Measurements from ENCODE around the gene RASGEF1B. TPM values are rescaled to one million over a fixed set of nuclear protein-coding genes. Genes with fewer than 3 reads are reported as not detected.

RASGEF1B gene
- total and polyA plus RNA-seq, 2 of the 13 experiments (the other 11 are each of a cell fraction or from before 2014, with no cell fraction given): 0.04 TPM

GRCh38 chr4:81516241-81516640, 44.5 kb upstream of the RASGEF1B start (continued):
- TF ChIP-seq ZNF362 (CRISPR knock-in tag; IDR thresholded peaks at IDR 0.05; ENCODE audit: borderline replicate concordance): no peak

DNA sequence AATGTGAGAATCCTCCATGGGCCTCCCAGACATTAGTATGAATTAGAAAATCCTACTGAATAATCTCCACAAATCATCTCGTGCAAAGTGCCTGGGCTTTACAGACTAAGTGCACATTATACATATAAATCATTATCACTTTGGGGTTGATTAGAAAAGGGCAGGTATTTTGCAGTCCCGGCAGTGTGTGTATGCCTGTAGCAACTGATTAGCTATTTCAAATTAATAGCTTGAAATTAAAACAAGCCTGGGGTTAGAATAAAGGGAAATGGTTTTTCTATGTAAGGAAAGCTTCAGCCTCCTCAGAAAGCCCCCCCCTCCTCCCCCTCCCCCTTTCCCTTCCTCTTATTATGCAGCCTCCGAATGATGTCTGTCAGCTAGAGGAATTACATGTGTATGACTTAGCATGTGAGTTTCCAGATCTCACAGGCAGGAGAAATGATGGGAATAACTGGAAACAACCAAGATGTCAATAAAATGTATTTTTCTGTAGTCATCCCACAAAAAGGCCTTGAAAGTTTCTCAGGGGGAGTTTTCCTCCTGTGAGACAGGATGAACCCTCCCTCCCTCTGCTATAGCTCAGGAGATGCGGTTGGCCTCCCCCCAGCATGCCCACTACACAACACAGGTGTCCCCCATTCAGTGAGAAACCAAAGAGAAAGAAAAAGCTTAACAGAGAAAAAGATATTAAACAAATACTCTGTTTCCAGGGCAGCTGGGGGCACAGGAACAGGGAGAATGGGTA, 41.2 kb upstream of the RASGEF1B start:
- FAIRE-seq (no peak), DNase-seq (ENCODE audit: low spot score) (no peak), ATAC-seq (no peak)
- 0% methylated on average over 4 of the region's 4 CpGs for WGBS (ENCODE audit: low lambda C conversion rate)
- no peaks in the 10 kb centered on the region for H4K20me1 ChIP-seq (ENCODE audit: insufficient read depth, low read length)
- CTCF ChIA-PET (ENCODE audit: low intra/inter-chr PET ratio, low total read pairs): no interaction called here
- no peak overlapping the region for H2AFZ ChIP-seq (ENCODE audit: low read length)
- no TSS peak for BruUV-seq (replicated peaks)
- no peaks in the 10 kb centered on the region for H3K9me3 ChIP-seq (ENCODE audit: low read length)
- POLR2A ChIA-PET: no interaction called here
- no peaks in the 10 kb centered on the region for H3K4me1 ChIP-seq (ENCODE audit: insufficient read depth, low read length)
- H3K36me3 ChIP-seq (replicated peaks in 1 of 2; ENCODE audit: control insufficient read depth in 1 of 2, insufficient read depth in 2 of 2, low read length in 2 of 2): no peaks in the 10 kb centered on the region
- H3K79me2 ChIP-seq (ENCODE audit: insufficient read depth, low read length): no peaks in the 10 kb centered on the region
- no peak overlapping the region for H3K9ac ChIP-seq (ENCODE audit: insufficient read depth, low read depth, low read length)
- H3K4me2 ChIP-seq (ENCODE audit: low read depth, low read length): no peak overlapping the region
- H3K27ac ChIP-seq (ENCODE audit: extremely low read length, insufficient read depth, low read length): no peak overlapping the region
- no peak for TF ChIP-seq PHF8 (CRISPR knock-in tag; IDR thresholded peaks at IDR 0.05)
- no peak for TF ChIP-seq HNRNPL (IDR thresholded peaks at IDR 0.05; ENCODE audit: low read depth, low read length)
- no peak for TF ChIP-seq ZNF75D (CRISPR knock-in tag; IDR thresholded peaks at IDR 0.05; ENCODE audit: borderline replicate concordance)
- no peak for TF ChIP-seq RORA (CRISPR knock-in tag; IDR thresholded peaks at IDR 0.05)
- no peak for TF ChIP-seq CBX2 (IDR thresholded peaks at IDR 0.05; ENCODE audit: low read depth, low read length)
- TF ChIP-seq CBX2 (CRISPR knock-in tag; IDR thresholded peaks at IDR 0.05; ENCODE audit: low read depth): no peak
- TF ChIP-seq, protein P1, sequence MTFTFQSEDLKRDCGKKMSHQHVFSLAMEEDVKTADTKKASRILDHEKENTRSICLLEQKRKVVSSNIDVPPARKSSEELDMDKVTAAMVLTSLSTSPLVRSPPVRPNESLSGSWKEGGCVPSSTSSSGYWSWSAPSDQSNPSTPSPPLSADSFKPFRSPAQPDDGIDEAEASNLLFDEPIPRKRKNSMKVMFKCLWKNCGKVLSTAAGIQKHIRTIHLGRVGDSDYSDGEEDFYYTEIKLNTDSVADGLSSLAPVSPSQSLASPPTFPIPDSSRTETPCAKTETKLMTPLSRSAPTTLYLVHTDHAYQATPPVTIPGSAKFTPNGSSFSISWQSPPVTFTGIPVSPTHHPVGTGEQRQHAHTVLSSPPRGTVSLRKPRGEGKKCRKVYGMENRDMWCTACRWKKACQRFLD (CRISPR knock-in tag; IDR thresholded peaks at IDR 0.05; ENCODE audit: borderline replicate concordance): no peak
- no peak for TF ChIP-seq HNF4A (CRISPR knock-in tag; IDR thresholded peaks at IDR 0.05)
- TF ChIP-seq ZNF468 (CRISPR knock-in tag; IDR thresholded peaks at IDR 0.05): no peak
- no peak for TF ChIP-seq EZH2 (conservative IDR thresholded peaks at IDR 0.05; ENCODE audit: low read depth, low read length)
- no peak overlapping the region for H3K4me3 ChIP-seq (replicated peaks in 1 of 3; ENCODE audit: insufficient read depth in 1 of 3, low read depth in 2 of 3, low read length in 3 of 3)
- no peaks in the 10 kb centered on the region for H3K27me3 ChIP-seq (ENCODE audit: control insufficient read depth in 1 of 2, insufficient read depth in 2 of 2, low read length in 2 of 2)
- in situ Hi-C loops (cut with HindIII; ENCODE audit: extremely low pct_ligation_motif_present, low pct_unique_long_range_greater_than_20kb) (no loop called here), intact Hi-C loops (cut with micrococcal nuclease; ENCODE audit: unreplicated experiment) (no loop called here)

Measured in HepG2 (cell line).